ENCODE data around the gene MTM1.

Gene MTM1

DNA sequence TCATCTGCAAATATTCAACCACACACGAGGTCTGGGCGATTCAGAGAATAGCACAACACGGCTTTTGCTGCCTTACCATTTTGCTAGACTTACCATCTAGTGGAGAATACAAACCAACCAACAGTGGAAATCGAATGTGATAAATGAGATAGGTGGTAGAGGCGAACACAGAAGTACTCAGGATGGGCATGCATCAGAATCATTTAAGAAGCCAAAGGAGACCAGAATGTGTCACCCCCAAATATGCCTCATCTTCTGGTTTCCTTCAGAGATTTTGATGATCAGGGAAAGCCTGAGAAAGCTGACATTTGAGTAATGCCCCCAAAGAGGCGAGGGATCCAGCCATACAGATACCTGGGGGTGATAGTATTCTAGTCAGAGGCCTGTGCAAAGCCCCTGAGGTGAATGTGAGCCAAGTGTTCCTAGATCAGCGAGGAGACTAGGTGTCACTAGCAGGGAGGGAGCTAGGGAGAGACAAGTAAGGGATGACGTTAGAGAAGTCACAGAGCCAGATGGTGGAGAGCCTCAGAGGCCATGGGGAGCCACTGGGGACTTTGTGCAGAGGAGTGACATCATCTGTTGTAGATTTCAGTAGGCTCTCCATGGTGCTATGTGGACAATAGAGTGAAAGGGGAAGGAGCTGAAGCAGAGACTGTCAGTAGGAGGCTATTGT lies 126.5 kb downstream of the MTM1 start:
- no peaks in the 10 kb centered on the region for H3K9me3 ChIP-seq
- no peak overlapping the region for H3K4me3 ChIP-seq (ENCODE audit: low read depth, low read length)
- H3K36me3 ChIP-seq: no peaks in the 10 kb centered on the region
- no peak for DNase-seq
- TF ChIP-seq, protein P1, sequence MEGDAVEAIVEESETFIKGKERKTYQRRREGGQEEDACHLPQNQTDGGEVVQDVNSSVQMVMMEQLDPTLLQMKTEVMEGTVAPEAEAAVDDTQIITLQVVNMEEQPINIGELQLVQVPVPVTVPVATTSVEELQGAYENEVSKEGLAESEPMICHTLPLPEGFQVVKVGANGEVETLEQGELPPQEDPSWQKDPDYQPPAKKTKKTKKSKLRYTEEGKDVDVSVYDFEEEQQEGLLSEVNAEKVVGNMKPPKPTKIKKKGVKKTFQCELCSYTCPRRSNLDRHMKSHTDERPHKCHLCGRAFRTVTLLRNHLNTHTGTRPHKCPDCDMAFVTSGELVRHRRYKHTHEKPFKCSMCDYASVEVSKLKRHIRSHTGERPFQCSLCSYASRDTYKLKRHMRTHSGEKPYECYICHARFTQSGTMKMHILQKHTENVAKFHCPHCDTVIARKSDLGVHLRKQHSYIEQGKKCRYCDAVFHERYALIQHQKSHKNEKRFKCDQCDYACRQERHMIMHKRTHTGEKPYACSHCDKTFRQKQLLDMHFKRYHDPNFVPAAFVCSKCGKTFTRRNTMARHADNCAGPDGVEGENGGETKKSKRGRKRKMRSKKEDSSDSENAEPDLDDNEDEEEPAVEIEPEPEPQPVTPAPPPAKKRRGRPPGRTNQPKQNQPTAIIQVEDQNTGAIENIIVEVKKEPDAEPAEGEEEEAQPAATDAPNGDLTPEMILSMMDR (IDR thresholded peaks at IDR 0.05; ENCODE audit: low read depth, low read length): no peak
- no peaks in the 10 kb centered on the region for H3K27me3 ChIP-seq
- no peaks in the 10 kb centered on the region for H3K4me1 ChIP-seq

DNA sequence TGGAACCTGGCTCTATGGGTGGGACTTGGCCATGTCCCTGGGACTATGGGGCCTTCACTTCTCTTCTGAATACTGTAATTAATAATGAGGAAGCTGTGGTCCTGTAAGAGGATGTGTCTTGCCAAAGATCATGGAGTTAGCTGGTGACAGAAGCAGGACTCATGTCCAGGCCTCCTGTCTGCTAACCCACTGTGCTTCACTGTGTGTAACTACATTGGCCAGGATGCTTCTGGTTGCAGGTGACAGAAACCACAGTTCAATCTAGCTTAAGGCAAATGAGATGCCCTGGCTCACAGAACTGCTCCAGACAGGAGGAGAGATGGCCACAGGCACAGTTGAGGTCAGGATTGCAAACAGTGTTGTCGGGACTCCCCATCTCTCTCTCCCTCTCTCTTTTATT lies 127.9 kb downstream of the MTM1 start:
- Histone ChIP-seq H3K36me3 (no peaks in the 10 kb centered on the region), H3K9me3 (no peaks in the 10 kb centered on the region), H3K27me3 (no peaks in the 10 kb centered on the region), H3K4me3 (ENCODE audit: low read depth, low read length) (no peak overlapping the region), H3K4me1 (no peaks in the 10 kb centered on the region)
- no peak for DNase-seq
- TF ChIP-seq, protein P1 (IDR thresholded peaks at IDR 0.05; ENCODE audit: low read depth, low read length): no peak

DNA sequence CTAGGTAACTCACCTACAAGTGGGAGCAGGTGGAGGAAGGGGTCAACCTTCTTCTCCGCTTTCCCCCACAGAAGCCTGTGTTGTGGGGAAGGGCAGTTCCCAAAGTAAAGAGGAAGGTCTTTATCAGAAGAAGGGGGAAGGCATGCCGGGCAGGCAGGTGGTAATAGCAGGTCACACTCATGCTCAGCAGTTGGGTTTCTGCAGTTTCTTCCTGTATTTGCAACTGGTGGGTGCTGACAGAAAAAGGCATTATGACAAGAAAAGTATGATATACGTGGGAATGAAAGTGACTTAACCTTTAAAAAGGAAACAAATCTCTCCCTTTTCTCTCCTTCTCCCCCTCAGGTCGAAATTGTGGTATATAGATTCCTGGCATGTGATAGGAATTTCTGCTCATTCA lies 128.4 kb downstream of the MTM1 start:
- Histone ChIP-seq H3K4me1 (no peaks in the 10 kb centered on the region), H3K4me3 (ENCODE audit: low read depth, low read length) (no peak overlapping the region), H3K9me3 (no peaks in the 10 kb centered on the region), H3K36me3 (no peaks in the 10 kb centered on the region), H3K27me3 (no peaks in the 10 kb centered on the region)
- TF ChIP-seq, protein P1 (IDR thresholded peaks at IDR 0.05; ENCODE audit: low read depth, low read length): no peak
- no peak for DNase-seq

DNA sequence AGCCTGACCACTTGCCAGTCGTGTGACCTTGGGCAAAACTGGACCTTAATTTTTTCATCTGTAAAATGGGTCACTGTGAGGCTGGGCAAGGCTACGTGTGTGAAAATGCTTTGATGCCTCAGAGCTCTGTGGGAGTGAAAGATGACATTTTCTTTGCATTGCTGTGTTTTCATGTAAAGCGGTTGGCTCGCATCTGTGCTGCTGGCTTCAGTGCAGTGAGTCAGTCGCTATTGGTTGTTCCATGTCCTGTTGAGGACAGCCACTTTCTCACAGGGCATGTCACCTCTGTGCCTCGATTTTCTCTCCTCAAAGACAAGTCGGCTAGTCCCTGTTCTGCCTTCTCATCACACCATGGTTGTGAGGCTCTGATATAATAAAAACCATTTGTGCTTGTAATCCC lies 129.2 kb downstream of the MTM1 start:
- no peaks in the 10 kb centered on the region for H3K36me3 ChIP-seq
- no peaks in the 10 kb centered on the region for H3K9me3 ChIP-seq
- no peak overlapping the region for H3K4me3 ChIP-seq (ENCODE audit: low read depth, low read length)
- no peaks in the 10 kb centered on the region for H3K4me1 ChIP-seq
- TF ChIP-seq, protein P1 (IDR thresholded peaks at IDR 0.05; ENCODE audit: low read depth, low read length): no peak
- no peak for DNase-seq
- H3K27me3 ChIP-seq: no peaks in the 10 kb centered on the region

DNA sequence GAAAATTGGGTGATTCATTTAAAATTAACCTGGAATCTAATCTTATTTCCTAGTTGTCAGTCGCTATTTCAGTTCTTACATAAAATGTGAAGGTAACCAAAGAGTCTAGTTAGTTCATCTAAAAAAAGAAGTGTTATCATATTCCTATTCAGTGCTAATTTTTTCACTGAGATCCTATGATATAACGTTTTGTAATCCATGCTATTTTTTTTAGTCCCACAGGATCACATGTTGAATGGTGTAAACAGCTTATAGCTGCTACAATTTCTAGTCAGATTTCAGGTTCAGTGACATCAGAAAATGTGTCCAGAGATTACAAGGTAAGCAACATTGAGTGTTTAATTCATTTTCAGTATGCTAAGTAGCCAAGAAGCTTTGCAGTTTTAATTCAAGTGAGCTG lies 130.6 kb downstream of the MTM1 start:
- Histone ChIP-seq H3K4me1 (no peaks in the 10 kb centered on the region), H3K9me3 (no peaks in the 10 kb centered on the region), H3K27me3 (no peaks in the 10 kb centered on the region), H3K4me3 (ENCODE audit: low read depth, low read length) (no peak overlapping the region), H3K36me3 (no peaks in the 10 kb centered on the region)
- TF ChIP-seq, protein P1 (IDR thresholded peaks at IDR 0.05; ENCODE audit: low read depth, low read length): no peak
- no peak for DNase-seq

DNA sequence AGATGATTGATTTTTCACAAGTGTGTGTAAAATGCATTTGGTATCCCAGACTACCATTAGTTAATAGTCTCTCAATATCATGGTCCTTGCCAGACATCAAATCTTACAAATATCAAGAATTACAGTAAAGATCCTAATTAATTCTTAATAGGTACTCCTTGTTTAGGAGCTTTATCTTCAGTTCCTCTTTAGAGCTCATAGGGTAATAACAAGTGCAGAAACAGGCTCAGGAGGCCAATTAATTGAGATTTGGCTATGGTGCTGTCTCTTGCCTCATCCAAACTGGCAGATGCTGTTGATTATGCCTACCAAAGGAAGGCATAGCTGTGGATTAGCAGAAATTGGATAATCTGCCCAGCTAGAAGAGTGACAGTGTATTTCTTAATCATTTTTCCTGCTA lies 131.7 kb downstream of the MTM1 start:
- no peaks in the 10 kb centered on the region for H3K4me1 ChIP-seq
- DNase-seq: no peak
- H3K4me3 ChIP-seq (ENCODE audit: low read depth, low read length): no peak overlapping the region
- no peaks in the 10 kb centered on the region for H3K27me3 ChIP-seq
- no peaks in the 10 kb centered on the region for H3K9me3 ChIP-seq
- TF ChIP-seq, protein P1 (IDR thresholded peaks at IDR 0.05; ENCODE audit: low read depth, low read length): no peak
- H3K36me3 ChIP-seq: no peaks in the 10 kb centered on the region
